Measurements from ENCODE around the gene INPP5D. TPM values are rescaled to one million over a fixed set of nuclear protein-coding genes. Genes with fewer than 3 reads are reported as not detected.
"Not testable (repeated sequence)": the region's sequence is repeated elsewhere in the genome, so short reads cannot be mapped to it uniquely, and the experiment has no call there.

Gene INPP5D
- total RNA-seq, 4 donors from 2014 or later: 8.0 to 12.5 (median 11.9) TPM

GRCh38 chr2:233098618-233099017 is 38.5 kb downstream of the INPP5D start:
- no peak overlapping the region for H3K4me3 ChIP-seq
- no peaks in the 10 kb centered on the region for H3K4me1 ChIP-seq
- TF ChIP-seq CTCF (IDR thresholded peaks at IDR 0.05) (peak in 1 of 3 experiments; percentile 31), POLR2A (IDR thresholded peaks at IDR 0.05; ENCODE audit: low read depth) (no peak), POLR2AphosphoS5 (IDR thresholded peaks at IDR 0.05) (no peak)
- H3K36me3 ChIP-seq: no peaks in the 10 kb centered on the region
- intact Hi-C loops (cut with DNase I): no loop called here
- no peak for DNase-seq (ENCODE audit: extremely low spot score)
- 73% methylated on average over 11 of the region's 11 CpGs for WGBS
- no peak overlapping the region for H3K27ac ChIP-seq (replicated peaks in 1 of 4)
- no peaks in the 10 kb centered on the region for H3K9me3 ChIP-seq
- H3K27me3 ChIP-seq: peaks cover 0 to 6% (median 0%) of the 10 kb centered on the region in 4 donors

- WGBS: over 99% methylated on average over 7 of the region's 7 CpGs
- DNase-seq (ENCODE audit: extremely low spot score); H3K36me3 ChIP-seq; intact Hi-C loops (cut with DNase I); H3K9me3 ChIP-seq; H3K27me3 ChIP-seq; H3K4me3 ChIP-seq; H3K4me1 ChIP-seq; H3K27ac ChIP-seq (replicated peaks in 1 of 4): not testable (repeated sequence)
Measured at GRCh38 chr2:233099820-233100191, 39.7 kb downstream of the INPP5D start.

- Histone ChIP-seq H3K9me3 (no peaks in the 10 kb centered on the region), H3K27ac (replicated peaks in 1 of 4) (no peak overlapping the region), H3K4me1 (no peaks in the 10 kb centered on the region), H3K36me3 (no peaks in the 10 kb centered on the region), H3K27me3 (no peaks in the 10 kb centered on the region), H3K4me3 (no peak overlapping the region)
- TF ChIP-seq POLR2A (IDR thresholded peaks at IDR 0.05; ENCODE audit: low read depth) (no peak), POLR2AphosphoS5 (IDR thresholded peaks at IDR 0.05) (no peak), CTCF (IDR thresholded peaks at IDR 0.05) (no peak), EP300 (IDR thresholded peaks at IDR 0.05) (no peak)
- intact Hi-C loops (cut with DNase I): no loop called here
- WGBS: 77% methylated on average over 17 of the region's 17 CpGs
- no peak for DNase-seq (ENCODE audit: extremely low spot score)
Measured at GRCh38 chr2:233100192-233100998, 40.3 kb downstream of the INPP5D start.

GRCh38 chr2:233101141-233101540 is 41.0 kb downstream of the INPP5D start:
- 72% methylated on average over 4 of the region's 4 CpGs for WGBS
- Histone ChIP-seq H3K27me3 (no peaks in the 10 kb centered on the region), H3K4me3 (no peak overlapping the region), H3K27ac (replicated peaks in 1 of 4) (no peak overlapping the region), H3K36me3 (no peaks in the 10 kb centered on the region), H3K9me3 (no peaks in the 10 kb centered on the region), H3K4me1 (no peaks in the 10 kb centered on the region)
- no peak for TF ChIP-seq CTCF (IDR thresholded peaks at IDR 0.05)
- TF ChIP-seq EP300 (IDR thresholded peaks at IDR 0.05): no peak
- TF ChIP-seq POLR2AphosphoS5 (IDR thresholded peaks at IDR 0.05): no peak
- no peak for TF ChIP-seq POLR2A (IDR thresholded peaks at IDR 0.05; ENCODE audit: low read depth)
- intact Hi-C loops (cut with DNase I): no loop called here
- DNase-seq (ENCODE audit: extremely low spot score): no peak

GRCh38 chr2:233101816-233102215 is 41.7 kb downstream of the INPP5D start:
- Histone ChIP-seq H3K36me3 (no peaks in the 10 kb centered on the region), H3K4me3 (no peak overlapping the region), H3K27me3 (no peaks in the 10 kb centered on the region), H3K27ac (replicated peaks in 1 of 4) (no peak overlapping the region), H3K4me1 (no peaks in the 10 kb centered on the region), H3K9me3 (no peaks in the 10 kb centered on the region)
- TF ChIP-seq POLR2A (IDR thresholded peaks at IDR 0.05; ENCODE audit: low read depth) (no peak), EP300 (IDR thresholded peaks at IDR 0.05) (no peak), CTCF (IDR thresholded peaks at IDR 0.05) (no peak), POLR2AphosphoS5 (IDR thresholded peaks at IDR 0.05) (no peak)
- intact Hi-C loops (cut with DNase I): no loop called here
- WGBS: 92% methylated on average over 8 of the region's 8 CpGs
- no peak for DNase-seq (ENCODE audit: extremely low spot score)
